Duodenal mucosa (tissue), 2 donors: ENCODE data around the gene HSPA2.
"Not testable (repeated sequence)": the region's sequence is repeated elsewhere in the genome, so short reads cannot be mapped to it uniquely, and the experiment has no call there.

Experiments used
- H3K27ac ChIP-seq: one replicate; pipeline ENCODE4 v1.7.0; 2013; ENCODE audit warnings: low read depth, low read length
- H3K27me3 ChIP-seq, 2 donors: one replicate each; pipeline ENCODE4 v1.7.0; 2013; ENCODE audit warnings: low read length in 2 of 2, control low read depth in 1 of 2; ENCODE audit not compliant: insufficient read depth in 2 of 2, control insufficient read depth in 1 of 2
- H3K36me3 ChIP-seq, 2 donors: one replicate each; pipeline ENCODE4 v1.7.0; 2013; ENCODE audit warnings: low read length in 2 of 2, control low read depth in 1 of 2; ENCODE audit not compliant: insufficient read depth in 2 of 2, control insufficient read depth in 1 of 2
- H3K4me1 ChIP-seq, 2 donors: one replicate each; pipeline ENCODE4 v1.7.0; 2013; ENCODE audit warnings: low read length in 2 of 2, control low read depth in 1 of 2; ENCODE audit not compliant: insufficient read depth in 2 of 2, control insufficient read depth in 1 of 2
- H3K4me3 ChIP-seq, 2 donors: one replicate each; pipeline ENCODE4 v1.7.0; 2013; ENCODE audit warnings: low read length in 2 of 2, low read depth in 1 of 2
- H3K9ac ChIP-seq, 2 donors: one replicate each; pipeline ENCODE4 v1.7.0; 2013; ENCODE audit warnings: low read length in 2 of 2, low read depth in 1 of 2
- H3K9me3 ChIP-seq, 2 donors: one replicate each; pipeline ENCODE4 v1.7.0; 2013; ENCODE audit warnings: low read length in 2 of 2, control low read depth in 1 of 2; ENCODE audit not compliant: control insufficient read depth in 1 of 2

Gene HSPA2

GRCh38 chr14:64558216-64558615, 17.7 kb downstream of the HSPA2 start:
- not testable (repeated sequence) for H3K4me3 ChIP-seq, H3K27ac ChIP-seq, H3K9me3 ChIP-seq, H3K27me3 ChIP-seq, H3K9ac ChIP-seq, H3K36me3 ChIP-seq, H3K4me1 ChIP-seq

- Histone ChIP-seq H3K27me3 (no peaks in the 10 kb centered on the region), H3K4me1 (no peaks in the 10 kb centered on the region), H3K27ac (no peak overlapping the region), H3K9ac (no peak overlapping the region), H3K36me3 (no peaks in the 10 kb centered on the region), H3K9me3 (no peaks in the 10 kb centered on the region), H3K4me3 (no peak overlapping the region)
These were observed 21.1 kb downstream of the HSPA2 start for GRCh38 chr14:64561631-64562030.

GRCh38 chr14:64562436-64562835, 21.9 kb downstream of the HSPA2 start:
- Histone ChIP-seq H3K36me3 (no peaks in the 10 kb centered on the region), H3K4me3 (no peak overlapping the region), H3K9me3 (no peaks in the 10 kb centered on the region), H3K4me1 (no peaks in the 10 kb centered on the region), H3K27ac (no peak overlapping the region), H3K27me3 (no peaks in the 10 kb centered on the region), H3K9ac (no peak overlapping the region)

GRCh38 chr14:64563696-64564095, 23.2 kb downstream of the HSPA2 start:
- Histone ChIP-seq H3K36me3 (no peaks in the 10 kb centered on the region), H3K9me3 (no peaks in the 10 kb centered on the region), H3K27ac (no peak overlapping the region), H3K27me3 (no peaks in the 10 kb centered on the region), H3K4me1 (no peaks in the 10 kb centered on the region), H3K4me3 (no peak overlapping the region), H3K9ac (no peak overlapping the region)

- Histone ChIP-seq H3K27ac (peak overlapping the region; percentile 31), H3K9ac (no peak overlapping the region)
These were observed 26.1 kb downstream of the HSPA2 start for GRCh38 chr14:64566651-64567122.

GRCh38 chr14:64569138-64569631, 28.6 kb downstream of the HSPA2 start:
- H3K27ac ChIP-seq, result no peak overlapping the region
- no peaks in the 10 kb centered on the region for H3K27me3 ChIP-seq
- no peaks in the 10 kb centered on the region for H3K9me3 ChIP-seq
- H3K36me3 ChIP-seq, result no peaks in the 10 kb centered on the region
- no peak overlapping the region for H3K9ac ChIP-seq
- H3K4me1 ChIP-seq, result no peaks in the 10 kb centered on the region
- no peak overlapping the region for H3K4me3 ChIP-seq

More at GRCh38 chr14:64566651-64567122, 26.1 kb downstream of the HSPA2 start:
- Histone ChIP-seq H3K36me3 (no peaks in the 10 kb centered on the region), H3K4me1 (no peaks in the 10 kb centered on the region), H3K4me3 (no peak overlapping the region), H3K9me3 (no peaks in the 10 kb centered on the region), H3K27me3 (no peaks in the 10 kb centered on the region)

GRCh38 chr14:64569646-64570045, 29.1 kb downstream of the HSPA2 start:
- not testable (repeated sequence) for H3K36me3 ChIP-seq, H3K9ac ChIP-seq, H3K9me3 ChIP-seq, H3K4me3 ChIP-seq, H3K4me1 ChIP-seq, H3K27me3 ChIP-seq, H3K27ac ChIP-seq

- H3K4me1 ChIP-seq, result no peaks in the 10 kb centered on the region
- no peak overlapping the region for H3K9ac ChIP-seq
- peak overlapping the region; percentile 1 for H3K27ac ChIP-seq
- H3K9me3 ChIP-seq, result no peaks in the 10 kb centered on the region
- no peak overlapping the region for H3K4me3 ChIP-seq
- no peaks in the 10 kb centered on the region for H3K27me3 ChIP-seq
- no peaks in the 10 kb centered on the region for H3K36me3 ChIP-seq
These were observed 32.0 kb downstream of the HSPA2 start for GRCh38 chr14:64572386-64573104.

- H3K4me3 ChIP-seq, result no peak overlapping the region
These were observed 32.6 kb downstream of the HSPA2 start for GRCh38 chr14:64573109-64573508.

GRCh38 chr14:64574371-64575107, 34.0 kb downstream of the HSPA2 start:
- H3K36me3 ChIP-seq, result no peaks in the 10 kb centered on the region
- H3K9ac ChIP-seq, result no peak overlapping the region

More at GRCh38 chr14:64573109-64573508, 32.6 kb downstream of the HSPA2 start:
- Histone ChIP-seq H3K4me1 (no peaks in the 10 kb centered on the region), H3K9ac (no peak overlapping the region), H3K9me3 (no peaks in the 10 kb centered on the region), H3K27me3 (no peaks in the 10 kb centered on the region), H3K36me3 (no peaks in the 10 kb centered on the region), H3K27ac (peak overlapping the region; percentile 1)

More at GRCh38 chr14:64574371-64575107, 34.0 kb downstream of the HSPA2 start:
- Histone ChIP-seq H3K9me3 (no peaks in the 10 kb centered on the region), H3K27ac (no peak overlapping the region), H3K4me1 (no peaks in the 10 kb centered on the region), H3K4me3 (no peak overlapping the region), H3K27me3 (no peaks in the 10 kb centered on the region)
